GM23248 (cell line): ENCODE data around the gene RABIF.

Experiments
- EZH2 ChIP-seq: fragments of 200-600 bp; sonication (generic); IDR thresholded peaks from 2 replicates; pipeline ENCODE4 v1.6.1; 2018; ENCODE audit warnings: antibody characterized with exemption, mild to moderate bottlenecking; ENCODE audit not compliant: insufficient read depth, poor library complexity, severe bottlenecking
- EZH2phosphoT487 ChIP-seq: fragments of 200-600 bp; sonication (generic); IDR thresholded peaks from 2 replicates; pipeline ENCODE4 v1.6.1; 2018; ENCODE audit warnings: antibody characterized with exemption, moderate library complexity, mild to moderate bottlenecking, low read depth; ENCODE audit not compliant: insufficient read depth

- TF ChIP-seq EZH2 (no peak), EZH2phosphoT487 (no peak)
Measured at GRCh38 chr1:202938287-202938925, 49.5 kb upstream of the RABIF start.
